HG03135 (cell line): ENCODE data around the gene DYNLT4.
"Not testable (repeated sequence)": the region's sequence is repeated elsewhere in the genome, so short reads cannot be mapped to it uniquely, and the experiment has no call there.

Experiments
- ATAC-seq: cut with Tn5 transposase; IDR thresholded peaks from one replicate; pipeline ENCODE4 v1.9.1; 2021; ENCODE audit warnings: mild to moderate bottlenecking, moderate library complexity; ENCODE audit not compliant: unreplicated experiment

Gene DYNLT4

GRCh38 chr1:44766421-44766820 is 40.7 kb downstream of the DYNLT4 start:
- ATAC-seq = not testable (repeated sequence)

DNA sequence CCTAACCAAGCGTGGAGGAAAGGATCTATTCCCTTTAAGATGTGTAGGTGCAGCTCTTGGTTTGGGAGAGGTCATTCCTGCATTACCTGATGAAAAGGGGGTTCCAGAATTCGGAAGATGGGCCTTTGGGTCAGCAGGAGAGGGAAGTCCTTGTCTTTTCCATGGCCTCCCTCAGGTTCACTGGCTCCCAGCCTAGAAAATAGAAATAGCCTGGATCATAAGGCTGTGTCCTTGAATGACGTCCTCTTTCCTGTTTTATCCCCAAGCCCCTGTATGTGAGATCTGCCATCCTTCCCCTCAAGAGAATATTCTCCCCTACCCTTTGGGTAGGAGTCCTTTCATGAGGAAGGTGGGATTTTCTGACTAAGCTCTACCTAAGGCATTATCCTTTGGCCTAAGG is 46.3 kb downstream of the DYNLT4 start:
- no peak for ATAC-seq

GRCh38 chr1:44759077-44759476 is 48.1 kb downstream of the DYNLT4 start:
- ATAC-seq = no peak

GRCh38 chr1:44757420-44757819 is 49.7 kb downstream of the DYNLT4 start:
- no peak for ATAC-seq
